NCI-H345 treated with DMSO at 0.1 percent for 48 hours (cell line): ENCODE measurements around the gene EIF3I.
A peak's percentile ranks its signal among the peaks of the same experiment; 100 is the strongest.
"Not testable (repeated sequence)": the region's sequence is repeated elsewhere in the genome, so short reads cannot be mapped to it uniquely, and the experiment has no call there.

Source experiments
- DNase-seq: peaks from one replicate; lab custom pipeline; 2025; ENCODE audit not compliant: unreplicated experiment; lab: John Stamatoyannopoulos, UW

The EIF3I gene

DNA sequence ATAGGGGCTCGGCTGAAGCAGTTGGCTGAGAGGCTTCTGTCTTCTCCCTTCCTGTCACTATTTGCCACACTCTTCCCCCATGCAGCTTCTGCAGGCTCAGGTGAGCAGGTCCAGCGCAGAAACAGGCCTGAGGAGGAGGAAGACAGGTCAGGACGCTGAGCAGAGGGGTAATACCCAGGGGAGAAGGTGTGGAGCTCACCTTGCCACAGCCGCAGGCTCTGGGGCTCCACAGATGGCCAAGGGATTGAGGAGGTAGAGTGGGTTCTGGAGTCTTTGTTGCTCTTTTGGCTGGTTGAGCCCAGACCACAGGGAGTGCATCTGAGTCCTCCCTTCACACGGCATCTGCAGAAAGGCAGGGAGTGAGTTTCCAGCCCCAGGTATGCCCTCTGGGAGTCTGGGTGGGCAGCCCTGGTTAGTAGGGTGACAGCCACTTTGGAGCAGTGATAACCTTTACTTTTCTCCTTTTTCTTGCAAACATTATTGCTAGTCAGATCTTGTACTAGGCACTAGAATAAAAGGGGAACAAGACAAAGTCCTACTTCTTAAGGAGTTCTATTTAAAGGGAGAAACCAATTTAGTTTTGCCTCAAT lies 9.7 kb downstream of the EIF3I start:
- no peak for DNase-seq

DNA sequence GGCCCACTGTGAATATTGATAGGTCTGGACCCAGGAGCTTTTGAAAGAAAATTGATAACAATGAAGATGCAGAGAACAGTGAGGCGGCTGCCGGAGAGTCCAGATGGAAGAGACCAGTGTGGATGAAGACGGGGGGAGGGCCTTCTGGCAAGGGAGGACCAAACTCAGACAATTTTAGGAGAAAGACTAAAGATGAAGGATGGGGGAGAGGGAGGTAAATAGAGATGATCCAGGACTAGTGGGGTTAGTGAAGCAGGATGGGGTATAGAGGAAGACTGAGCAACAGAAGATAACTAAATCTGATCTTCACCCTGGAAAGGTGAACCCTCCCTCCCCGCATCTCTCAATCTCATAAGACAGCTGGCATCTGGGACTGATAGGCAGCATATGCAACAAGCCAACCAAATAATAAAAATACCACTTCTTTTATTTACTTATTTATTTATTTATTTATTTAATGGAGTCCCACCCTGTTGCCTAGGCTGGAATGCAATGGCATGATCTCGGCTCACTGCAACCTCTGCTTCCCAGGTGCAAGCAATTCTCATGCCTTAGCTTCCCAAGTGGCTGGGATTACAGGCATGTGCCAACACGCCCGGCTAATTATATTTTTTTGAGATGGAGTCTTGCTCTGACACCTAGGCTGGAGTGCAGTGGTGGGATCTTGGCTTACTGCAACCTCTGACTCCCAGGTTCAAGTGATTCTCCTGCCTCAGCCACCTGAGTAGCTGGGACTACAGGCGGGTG lies 10.5 kb downstream of the EIF3I start:
- no peak for DNase-seq

DNA sequence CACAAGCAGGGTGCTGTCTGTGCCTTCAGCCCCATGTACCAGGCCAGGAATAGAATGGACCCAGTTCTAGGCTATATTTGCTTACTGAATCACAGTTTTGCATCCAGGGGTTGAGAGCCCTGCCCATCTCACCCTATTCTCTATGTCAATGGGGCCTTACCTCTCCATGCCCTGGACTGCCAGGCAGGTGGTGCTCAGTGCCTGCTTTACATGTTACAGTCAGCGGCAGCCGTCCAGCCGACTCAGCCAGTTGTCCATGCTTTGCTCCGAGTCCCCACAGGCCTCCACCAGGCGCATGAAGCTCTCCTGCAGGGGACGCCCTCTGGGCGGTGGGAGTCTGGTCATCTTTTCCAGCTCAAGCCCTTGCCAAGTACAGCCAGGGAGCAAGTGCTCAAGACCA lies 12.6 kb downstream of the EIF3I start:
- no peak for DNase-seq

DNA sequence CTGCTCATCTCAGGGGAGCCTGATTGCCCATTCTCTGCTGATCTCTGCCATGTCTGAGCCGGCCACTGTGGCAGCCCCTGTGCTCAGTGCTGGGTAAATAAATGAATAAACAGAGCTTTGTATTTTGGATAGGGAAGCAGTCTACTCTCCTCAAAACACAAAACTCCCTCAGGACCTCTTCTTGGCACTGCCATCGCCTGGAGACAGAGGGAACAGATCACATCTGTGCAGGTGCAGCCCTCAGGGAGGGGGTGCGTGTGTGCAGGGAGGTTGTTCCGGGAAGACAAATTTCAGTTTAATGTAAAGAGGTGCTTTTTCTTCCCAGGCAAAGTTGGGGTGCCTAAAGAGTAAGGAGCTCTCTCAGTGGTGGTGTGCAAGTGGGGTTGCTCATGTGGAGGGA lies 17.1 kb downstream of the EIF3I start:
- DNase-seq, result peak; percentile 67

DNA sequence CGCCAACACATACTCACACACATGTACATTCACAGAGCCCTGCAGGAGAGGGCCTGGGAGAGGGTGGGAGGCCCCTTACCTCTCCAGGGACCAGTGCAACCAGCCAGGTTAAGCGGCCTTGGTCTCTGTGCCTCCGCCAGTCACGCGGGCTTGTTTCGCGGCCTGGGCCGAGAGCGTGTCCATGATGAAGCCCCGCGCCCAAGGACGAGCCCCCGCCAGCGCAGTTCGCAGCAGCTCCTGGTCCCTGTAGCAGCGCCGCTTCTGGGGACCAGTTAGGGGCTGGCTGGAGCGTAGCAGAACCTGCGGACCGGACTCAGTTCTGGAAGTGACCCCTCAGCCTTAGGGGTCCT lies 17.6 kb downstream of the EIF3I start:
- no peak for DNase-seq

DNA sequence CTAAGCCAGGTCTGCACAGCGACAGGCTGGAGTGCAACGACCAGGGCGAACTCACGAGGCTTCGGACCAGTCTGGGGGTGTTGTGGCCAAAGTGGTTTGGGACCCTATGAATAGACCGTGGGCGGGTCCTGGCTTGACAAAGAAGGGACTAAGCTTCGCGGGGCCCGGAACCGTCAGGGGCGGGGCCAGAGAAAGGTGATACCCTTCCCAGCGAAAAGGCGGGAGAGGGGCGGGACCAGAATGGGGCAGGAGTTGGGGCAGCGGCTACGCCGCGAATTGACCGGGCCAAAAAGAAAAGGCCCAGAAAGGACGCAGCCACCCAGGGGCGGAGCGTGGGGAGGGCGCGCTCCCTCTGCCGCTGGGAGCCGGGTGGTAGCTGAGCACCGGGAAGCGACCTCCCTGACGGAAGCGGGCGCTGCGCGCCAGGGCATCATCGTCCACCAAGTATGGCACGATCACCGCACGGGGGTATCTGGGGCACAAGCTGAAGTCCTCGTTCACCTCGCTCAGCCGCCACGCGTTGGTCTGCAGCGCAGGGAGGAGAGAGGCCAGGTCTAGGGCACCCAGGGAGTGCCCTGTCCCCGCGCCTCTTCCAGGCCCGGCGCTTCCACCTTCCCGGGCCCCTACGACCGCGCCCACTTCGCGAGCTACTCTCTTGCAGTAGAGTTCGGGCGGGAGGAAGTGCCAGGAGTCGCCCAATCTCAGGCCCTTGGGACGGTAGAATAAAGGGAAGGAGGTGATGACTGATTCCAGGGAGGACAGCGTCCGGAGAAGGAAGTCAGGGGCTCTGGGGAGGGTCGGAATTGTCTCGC lies 18.1 kb downstream of the EIF3I start:
- peak; percentile 82 for DNase-seq

DNA sequence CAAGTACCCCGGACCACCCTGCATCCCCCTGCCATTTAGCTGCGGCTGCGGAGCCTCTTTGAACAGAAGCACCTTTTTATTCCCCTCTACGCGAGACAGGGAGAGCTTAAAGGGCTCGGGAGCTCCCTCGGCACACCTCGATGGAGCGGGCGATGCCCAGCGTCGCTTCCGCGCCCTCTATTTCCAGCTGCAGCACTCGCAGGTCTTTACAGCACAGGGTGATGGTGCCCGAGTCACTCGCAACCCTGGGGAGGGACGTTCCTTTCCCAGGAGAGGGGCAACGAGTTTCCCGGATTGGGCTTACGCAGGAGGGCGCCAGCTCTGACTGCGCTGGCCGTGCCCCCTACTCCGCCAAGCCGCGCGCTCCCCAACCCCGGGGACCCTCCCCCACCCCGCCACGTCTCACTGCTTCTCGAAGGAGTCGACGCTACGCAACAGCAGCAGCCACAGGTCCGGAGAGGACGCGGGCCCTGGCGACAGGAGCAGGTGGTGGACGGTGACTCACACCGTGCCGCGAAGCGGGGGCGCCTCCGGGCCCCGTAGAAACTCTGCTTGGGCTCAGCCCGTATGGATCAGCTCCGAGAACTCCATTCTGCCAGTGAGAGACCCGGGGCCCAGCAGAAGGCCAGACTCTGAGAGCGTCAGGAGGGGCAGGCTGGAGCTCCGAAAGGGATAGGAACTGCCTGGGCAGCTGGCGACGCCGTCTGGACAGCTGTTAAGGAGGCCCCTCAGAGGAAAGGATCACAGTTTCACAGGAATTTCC lies 19.0 kb downstream of the EIF3I start:
- peak; percentile 56 for DNase-seq

DNA sequence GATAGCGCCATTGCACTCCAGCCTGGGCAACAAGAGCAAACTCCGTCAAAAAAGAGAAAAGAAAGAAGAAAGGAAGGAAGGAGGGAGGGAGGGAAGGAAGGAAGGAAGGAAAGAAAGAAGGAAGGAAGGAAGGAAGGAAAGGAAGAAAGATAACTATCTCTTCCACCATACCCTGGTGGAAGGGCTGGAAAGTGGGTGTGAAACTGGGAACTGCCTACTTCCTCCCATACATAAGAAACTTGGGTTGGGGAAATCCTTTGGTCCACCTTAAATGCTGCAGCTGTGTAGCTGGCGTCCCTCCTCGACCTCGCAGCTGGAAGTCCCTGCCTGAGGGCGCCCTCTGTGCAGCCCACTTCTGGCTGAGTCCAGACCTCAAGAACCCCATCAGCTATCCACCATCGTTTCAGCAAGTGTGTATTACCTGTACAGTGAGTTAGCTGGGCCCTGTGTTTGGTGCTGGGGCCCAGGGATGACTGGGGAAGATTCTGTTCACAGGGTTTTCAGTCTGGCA lies 20.2 kb downstream of the EIF3I start:
- DNase-seq, result no peak

DNA sequence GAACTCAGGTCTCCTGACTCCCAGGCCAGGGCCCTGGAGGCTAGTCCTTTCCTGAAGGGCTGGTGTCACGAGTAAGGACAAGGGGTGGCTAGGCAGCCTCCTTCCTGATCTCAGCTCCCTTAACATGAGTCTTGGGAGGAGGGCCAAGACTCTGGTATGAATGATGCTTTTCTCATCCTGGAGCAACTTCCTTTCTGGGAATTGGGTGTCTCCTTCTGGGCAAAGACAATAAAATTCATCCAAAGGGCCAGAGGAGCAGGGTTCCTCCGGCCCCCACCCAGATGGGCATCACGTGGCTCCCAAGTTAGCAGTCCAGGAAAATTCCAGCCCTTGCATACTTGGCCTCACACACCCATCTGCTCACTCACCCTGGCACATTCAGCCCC lies 24.7 kb downstream of the EIF3I start, which contains the start of gene FAM167B:
TSS of gene FAM167B (plus strand) at position 335 of the 386 bp plus-strand sequence. CDS start 200 bp downstream, outside the sequence.
- no peak for DNase-seq

DNA sequence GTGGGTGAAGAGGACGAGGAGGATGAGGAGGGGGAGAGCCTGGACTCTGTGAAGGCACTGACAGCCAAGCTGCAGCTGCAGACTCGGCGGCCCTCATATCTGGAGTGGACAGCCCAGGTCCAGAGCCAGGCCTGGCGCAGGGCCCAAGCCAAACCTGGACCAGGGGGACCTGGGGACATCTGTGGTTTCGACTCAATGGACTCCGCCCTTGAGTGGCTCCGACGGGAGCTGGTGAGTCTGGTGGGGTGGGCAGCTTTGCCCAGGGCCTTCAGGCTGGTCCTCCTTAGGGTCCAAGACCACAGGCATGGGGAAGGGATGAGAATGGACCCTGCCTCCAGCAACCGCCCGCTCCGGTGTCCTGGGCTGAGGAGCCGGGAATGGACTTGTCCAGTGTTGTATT lies 25.2 kb downstream of the EIF3I start:
- DNase-seq, result no peak

DNA sequence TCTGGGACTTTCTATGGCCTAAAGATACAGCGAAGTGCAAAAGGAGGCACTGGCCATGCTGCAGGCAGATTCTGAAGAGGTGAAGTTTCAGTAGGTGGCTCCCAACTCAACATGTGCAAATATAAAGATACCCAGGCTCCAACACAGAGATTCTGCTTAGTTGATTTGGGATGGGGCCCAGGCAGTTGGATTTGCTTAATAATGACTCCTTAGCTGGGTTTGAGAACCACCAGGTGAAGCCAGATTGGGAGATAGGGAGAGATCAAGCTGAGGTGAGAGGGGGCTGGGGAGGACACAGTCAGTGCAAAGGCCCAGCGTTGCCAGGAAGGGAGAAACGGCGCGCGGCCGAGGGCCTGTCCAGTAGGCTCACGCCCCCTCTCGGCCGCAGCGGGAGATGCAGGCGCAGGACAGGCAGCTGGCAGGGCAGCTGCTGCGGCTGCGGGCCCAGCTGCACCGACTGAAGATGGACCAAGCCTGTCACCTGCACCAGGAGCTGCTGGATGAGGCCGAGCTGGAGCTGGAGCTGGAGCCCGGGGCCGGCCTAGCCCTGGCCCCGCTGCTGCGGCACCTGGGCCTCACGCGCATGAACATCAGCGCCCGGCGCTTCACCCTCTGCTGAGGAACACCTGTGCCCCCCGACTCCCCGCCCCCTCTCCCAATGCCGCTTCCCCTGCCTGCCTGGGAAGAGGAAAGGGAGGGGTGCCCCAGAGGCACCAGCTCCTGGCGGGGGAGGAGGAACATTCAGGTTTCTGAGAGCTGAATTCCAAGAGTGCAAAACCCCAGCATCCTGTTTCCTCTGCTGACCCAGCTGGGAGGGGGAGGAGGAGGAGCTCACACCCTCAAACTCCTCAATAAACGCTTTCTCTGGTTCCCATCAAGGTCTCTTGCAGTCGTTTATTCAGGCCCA lies 26.0 kb downstream of the EIF3I start:
- peak; percentile 68 for DNase-seq

DNA sequence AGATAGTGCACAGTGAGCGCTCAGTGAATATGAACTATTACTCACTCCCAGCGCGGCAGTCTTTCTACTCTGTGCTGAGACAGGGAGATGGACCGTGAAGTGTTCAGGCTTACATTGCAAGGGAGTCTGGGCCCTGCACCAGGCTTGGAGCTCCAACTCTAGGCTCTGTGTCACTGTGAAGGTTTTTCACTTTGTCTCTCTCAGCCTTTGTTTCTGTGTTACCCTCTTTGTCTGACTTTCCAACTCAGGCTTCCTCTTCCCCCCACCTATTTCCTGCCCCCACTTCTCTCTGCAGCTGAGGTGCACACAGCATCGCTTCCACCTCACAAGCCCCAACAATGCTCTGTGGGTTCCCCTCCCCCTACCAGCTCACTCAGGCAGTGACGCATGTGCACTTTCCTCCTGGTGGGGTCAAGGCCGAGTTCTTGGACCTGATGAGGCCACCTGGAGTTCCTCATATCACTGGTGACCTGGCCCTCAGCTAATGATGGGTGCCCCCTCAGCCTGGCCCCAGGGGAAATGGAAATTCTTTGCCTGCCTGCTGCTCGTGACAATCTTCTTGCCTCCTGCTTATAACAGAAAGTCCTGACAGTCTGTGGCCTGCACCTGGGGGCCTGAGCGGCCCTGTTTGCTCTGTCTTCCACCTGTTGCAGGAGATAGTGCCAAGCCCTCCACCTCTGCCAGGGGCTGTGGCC lies 27.8 kb downstream of the EIF3I start:
- DNase-seq, result no peak

DNA sequence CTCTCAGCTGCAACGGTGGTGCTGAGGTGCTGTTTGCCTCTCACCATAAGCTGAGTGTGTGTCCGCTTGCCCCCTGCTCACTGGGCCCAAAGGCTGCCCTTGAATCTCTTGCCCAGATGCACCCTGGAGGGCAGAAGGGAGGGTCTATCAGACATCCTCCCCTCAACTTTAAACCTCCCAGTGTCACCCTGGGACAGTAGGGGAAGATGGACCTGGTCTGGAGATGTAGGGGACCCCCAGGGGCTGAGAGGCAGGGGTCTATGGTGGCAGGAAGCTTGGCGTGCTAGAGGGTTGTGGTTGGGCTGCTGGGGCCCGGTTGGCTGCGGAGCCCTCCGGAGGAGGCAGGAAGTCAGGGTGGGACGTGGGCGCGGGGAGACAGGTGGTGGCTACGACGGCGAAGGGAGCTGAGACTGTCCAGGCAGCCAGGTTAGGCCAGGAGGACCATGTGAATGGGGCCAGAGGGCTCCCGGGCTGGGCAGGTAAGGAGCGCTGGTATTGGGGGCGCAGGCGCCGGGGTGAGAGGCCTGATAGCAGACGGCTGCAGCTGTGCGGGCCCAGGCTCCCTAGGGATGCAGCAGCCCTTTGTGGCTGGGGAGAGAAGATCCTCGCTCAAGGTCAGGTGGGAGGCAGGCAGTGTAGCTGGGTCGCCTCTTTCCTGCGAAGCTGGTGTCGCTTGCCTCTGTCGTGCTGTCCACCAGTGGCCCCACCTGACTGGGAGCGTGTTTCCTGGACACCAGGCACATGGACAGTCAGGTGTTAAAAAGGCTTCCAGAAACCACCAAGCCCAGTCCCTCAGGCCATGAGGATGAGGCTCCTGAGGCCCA lies 28.9 kb downstream of the EIF3I start, which contains the start of gene LCK:
TSS of gene LCK (plus strand) at position 373 of the 824 bp plus-strand sequence. CDS start 23,065 bp downstream, outside the sequence.
- DNase-seq, result no peak

DNA sequence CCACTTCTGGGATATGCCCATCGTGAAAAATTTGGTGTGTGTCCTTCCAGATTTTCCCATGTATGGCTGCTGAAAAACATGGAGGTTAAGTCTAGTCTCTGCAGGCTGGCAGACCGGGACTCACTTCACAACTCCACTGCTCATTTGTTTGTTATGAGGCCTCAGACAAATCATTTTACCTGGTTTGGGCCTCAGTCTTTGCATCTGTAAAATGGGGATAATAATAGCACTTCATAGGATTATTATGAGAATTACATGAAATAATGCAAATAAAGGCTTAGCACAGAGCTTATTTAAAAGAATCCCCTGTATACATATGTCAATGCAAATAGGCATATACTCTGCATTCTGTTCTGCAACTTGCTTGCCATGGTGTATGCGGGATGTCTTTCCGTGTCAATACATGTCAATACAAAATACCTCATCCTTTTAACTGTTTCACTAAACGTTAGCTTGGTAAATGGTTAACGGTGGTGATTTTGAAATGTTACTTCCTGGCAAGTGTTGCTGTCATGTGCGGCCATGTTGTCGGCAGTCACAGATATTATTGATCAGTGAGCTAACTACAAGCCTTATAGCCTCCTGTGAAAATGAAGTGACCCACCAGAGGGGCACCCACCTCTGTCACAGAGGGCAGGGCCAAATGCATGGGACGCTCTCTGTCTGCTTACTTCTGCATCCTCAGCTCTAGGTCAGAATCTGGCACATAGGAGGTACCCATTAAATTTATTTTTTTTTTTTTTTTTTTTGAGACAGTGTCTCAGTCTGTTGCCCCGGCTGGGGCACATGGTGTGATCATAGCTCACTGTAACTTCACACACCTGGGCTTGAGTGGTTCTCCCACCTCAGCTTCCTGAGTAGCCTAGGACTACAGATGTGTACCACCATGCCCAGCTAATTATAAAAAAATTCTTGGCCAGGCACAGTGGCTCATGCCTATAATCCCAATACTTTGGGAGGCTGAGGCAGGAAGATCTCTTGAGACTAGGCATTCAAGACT lies 33.2 kb downstream of the EIF3I start:
- DNase-seq, result no peak

DNA sequence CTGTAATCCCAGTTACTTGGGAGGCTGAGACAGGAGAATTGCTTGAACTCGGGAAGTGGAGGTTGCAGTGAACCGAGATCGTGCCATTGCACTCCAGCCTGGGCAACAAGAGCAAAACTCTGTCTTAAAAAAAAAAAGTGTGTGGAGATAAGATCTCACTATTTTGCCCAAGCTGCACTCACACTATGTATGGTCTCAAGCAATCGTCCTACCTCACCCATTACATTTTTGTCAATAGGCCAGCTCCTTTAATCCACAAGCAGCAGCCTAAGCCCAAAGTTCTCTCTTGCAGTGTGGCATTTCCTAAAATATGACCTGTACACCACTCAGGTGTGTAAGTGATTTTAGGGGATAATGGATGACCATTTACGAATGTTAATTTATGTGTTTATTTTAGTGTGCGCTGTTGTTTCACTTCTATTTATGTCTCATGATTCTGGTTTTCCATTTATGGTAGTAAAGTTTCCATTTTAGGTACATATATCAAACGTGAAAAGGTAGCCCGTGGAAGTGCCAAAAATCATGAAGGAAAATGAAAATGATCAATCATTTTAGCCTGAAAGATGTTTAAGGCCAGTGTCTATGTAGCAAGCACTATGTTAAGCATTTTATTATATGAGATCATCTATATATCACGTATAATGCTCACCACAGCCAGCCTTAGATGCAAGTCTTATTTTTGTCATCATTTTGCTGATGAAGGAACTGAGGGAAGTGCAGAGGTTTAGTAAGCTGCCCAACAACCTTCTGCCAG lies 34.4 kb downstream of the EIF3I start:
- DNase-seq, result no peak

DNA sequence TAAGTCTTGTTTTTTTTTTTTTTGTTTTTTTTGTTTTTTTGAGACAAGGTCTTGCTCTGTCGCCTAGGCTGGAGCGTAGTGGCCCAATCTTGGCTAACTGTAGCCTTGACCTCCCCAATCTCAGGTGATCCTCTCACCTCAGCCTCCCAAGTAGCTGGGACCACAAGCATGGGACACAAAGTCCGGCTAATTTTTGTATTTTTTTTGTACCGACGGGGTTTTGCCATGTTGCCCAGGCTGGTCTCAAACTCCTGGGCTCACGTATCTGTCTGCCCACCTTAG lies 35.0 kb downstream of the EIF3I start:
- no peak for DNase-seq

DNA sequence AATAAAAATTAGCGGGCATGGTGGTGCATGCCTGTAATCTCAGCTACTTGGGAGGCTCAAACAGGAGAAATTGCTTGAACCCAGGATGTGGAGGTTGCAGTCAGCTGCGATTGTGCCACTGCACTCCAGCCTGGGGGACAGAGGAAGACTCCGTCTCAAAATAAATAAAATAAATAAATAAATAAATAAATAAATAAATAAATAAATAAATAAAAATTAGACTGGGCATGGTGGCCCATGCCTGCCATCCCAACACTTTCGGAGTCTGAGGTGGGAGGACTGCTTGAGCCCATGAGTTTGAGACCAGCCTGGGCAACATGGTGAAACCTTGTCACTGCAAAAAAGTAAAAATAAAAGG lies 41.0 kb downstream of the EIF3I start:
- DNase-seq, result not testable (repeated sequence)
